Measurements from ENCODE around the gene LRMDA. TPM values are rescaled to one million over a fixed set of nuclear protein-coding genes. Genes with fewer than 3 reads are reported as not detected.

LRMDA gene
- total and polyA plus RNA-seq, 2 of the 8 experiments (the other 6 are each of a cell fraction or from before 2014, with no cell fraction given), result 0.86 to 2.8 TPM

DNA sequence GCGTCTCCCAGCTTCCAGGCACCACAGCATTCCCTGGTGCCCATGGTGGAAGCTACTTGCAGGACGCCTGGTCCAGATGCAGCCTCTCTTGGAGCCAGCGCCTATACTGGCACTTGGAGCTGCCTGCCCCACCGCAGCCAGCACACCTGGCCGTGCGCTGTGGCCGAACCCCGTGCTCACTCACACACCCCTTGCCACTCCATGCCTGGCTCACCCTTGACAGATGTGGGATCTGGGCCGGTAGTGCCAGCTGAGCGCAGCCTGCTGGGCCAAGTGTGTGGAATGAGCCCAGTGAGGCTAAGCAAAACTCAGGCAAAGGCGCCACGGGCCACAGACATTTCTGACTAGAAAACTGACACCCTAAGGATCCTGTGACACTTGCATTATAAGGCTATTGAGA, 884.8 kb downstream of the LRMDA start:
- no peaks in the 10 kb centered on the region for H3K27me3 ChIP-seq (replicated peaks in 1 of 4; ENCODE audit: control insufficient read depth in 3 of 4, extremely low read depth in 1 of 4, insufficient read depth in 3 of 4, low read length in 3 of 4)
- H3K4me3 ChIP-seq (ENCODE audit: extremely low read depth in 1 of 4, insufficient read depth in 2 of 4, low read depth in 3 of 4, low read length in 4 of 4), result no peak overlapping the region
- H2BK120ac ChIP-seq (replicated peaks; ENCODE audit: low read depth, low read length), result no peak overlapping the region
- H3K4me2 ChIP-seq (ENCODE audit: insufficient read depth in 1 of 2, low read depth in 2 of 2, low read length in 2 of 2), result no peak overlapping the region
- H3K9me3 ChIP-seq (ENCODE audit: insufficient read depth in 2 of 2, low read depth in 1 of 2, low read length in 1 of 2), result peaks cover 0 to 3% of the 10 kb centered on the region in 2 experiments; a peak in 1 of 4 replicates
- H4K8ac ChIP-seq (ENCODE audit: extremely low read depth, insufficient read depth, low read length), result peak overlapping the region; percentile 62; the same call in 1 of the 2 replicates
- no peak overlapping the region for H2BK12ac ChIP-seq (ENCODE audit: low read depth, low read length)
- H3K36me3 ChIP-seq (ENCODE audit: control insufficient read depth in 2 of 4, insufficient read depth in 4 of 4, low read length in 3 of 4), result no peaks in the 10 kb centered on the region
- ChIA-PET CTCF (ENCODE audit: partially characterized antibody) (interaction anchor here (0.6 to 2.8 kb wide), 15 partner anchors 8 to 984 kb away, joined by 3 to 12 read pairs (median 3); no protein-coding TSS in a partner anchor), POLR2A (ENCODE audit: partially characterized antibody) (interaction anchor here (0.6 kb wide), 1 partner anchor 202 kb away, joined by 3 read pairs; no protein-coding TSS in a partner anchor)
- no peak overlapping the region for H2AK5ac ChIP-seq (ENCODE audit: low read depth, low read length)
- H3K23ac ChIP-seq (ENCODE audit: insufficient read length), result no peak overlapping the region
- peaks cover 0 to 2% (median 0%) of the 10 kb centered on the region in 4 experiments; a peak in 2 of 7 replicates for H3K4me1 ChIP-seq (replicated peaks in 1 of 4; ENCODE audit: control insufficient read depth in 3 of 4, insufficient read depth in 4 of 4, low read length in 3 of 4)
- WGBS, 2 experiments (ENCODE audit: extremely low coverage in 1 of 2, insufficient coverage in 1 of 2, insufficient read length in 1 of 2, insufficient replicate concordance in 2 of 2, low coverage in 1 of 2, low lambda C conversion rate in 2 of 2, missing lambda C conversion rate in 1 of 2), result 94% methylated on average over 12 of the region's 12 CpGs; no CpG with 5 or more reads in 1 of the 2 experiments
- H2BK15ac ChIP-seq (ENCODE audit: low read length), result no peak overlapping the region
- H4K20me1 ChIP-seq (replicated peaks in 1 of 2; ENCODE audit: control insufficient read depth in 1 of 2, insufficient read depth in 2 of 2, low read length in 2 of 2), result no peaks in the 10 kb centered on the region
- no peak overlapping the region for H2BK20ac ChIP-seq (ENCODE audit: low read length)
- H3K9ac ChIP-seq (replicated peaks in 1 of 4; ENCODE audit: extremely low read depth in 1 of 4, low read depth in 3 of 4, low read length in 3 of 4), result no peak overlapping the region
- no peak overlapping the region for H4K91ac ChIP-seq (replicated peaks; ENCODE audit: insufficient read length, low read length)
- H4K5ac ChIP-seq (ENCODE audit: insufficient read length, low read depth, low read length), result no peak overlapping the region
- H3K14ac ChIP-seq (ENCODE audit: insufficient read length), result no peak overlapping the region
- H3K79me1 ChIP-seq (ENCODE audit: low read depth, low read length), result no peaks in the 10 kb centered on the region
- no peak overlapping the region for H3K27ac ChIP-seq (ENCODE audit: low read depth, low read length)
- no peak overlapping the region for H3K4ac ChIP-seq (replicated peaks; ENCODE audit: insufficient read length, low read depth, low read length)
- TF ChIP-seq CBX8 (IDR thresholded peaks at IDR 0.05; ENCODE audit: borderline replicate concordance, low read depth, low read length) (no peak), BCL11A (IDR thresholded peaks at IDR 0.05; ENCODE audit: low read depth in 2 of 2, low read length in 2 of 2) (no peak), HDAC6 (IDR thresholded peaks at IDR 0.05; ENCODE audit: low read depth, low read length) (no peak), RFX5 (IDR thresholded peaks at IDR 0.05; ENCODE audit: borderline replicate concordance, low read depth, low read length) (no peak), GABPA (IDR thresholded peaks at IDR 0.05; ENCODE audit: borderline replicate concordance, insufficient read depth, low read length) (no peak), POLR2A (IDR thresholded peaks at IDR 0.05; ENCODE audit: control extremely low read depth in 1 of 2, low read depth in 2 of 2, low read length in 2 of 2) (no peak), RAD21 (IDR thresholded peaks at IDR 0.05 in 1 of 2, conservative IDR thresholded peaks at IDR 0.05 in 1 of 2; ENCODE audit: low read depth in 2 of 2, low read length in 2 of 2) (peak in 1 of 2 experiments; percentile 13; a peak in 1 of 4 replicates), SAP30 (IDR thresholded peaks at IDR 0.05; ENCODE audit: insufficient read depth, insufficient replicate concordance, low read length) (no peak)
- H2AFZ ChIP-seq (ENCODE audit: low read length), result no peak overlapping the region
- DNase-seq (ENCODE audit: low read depth in 1 of 2, low spot score in 2 of 2) (no peak), FAIRE-seq (no peak)
- no peak overlapping the region for H3K56ac ChIP-seq (replicated peaks; ENCODE audit: insufficient read length, low read depth, low read length)
- H3K79me2 ChIP-seq (ENCODE audit: control insufficient read depth in 1 of 2, insufficient read depth in 2 of 2, low read length in 2 of 2), result no peaks in the 10 kb centered on the region
- H3K23me2 ChIP-seq (ENCODE audit: low read depth, low read length), result no peaks in the 10 kb centered on the region
- H2BK5ac ChIP-seq (ENCODE audit: low read depth, low read length), result no peak overlapping the region
- no peak overlapping the region for H3K18ac ChIP-seq (ENCODE audit: extremely low read depth, low read length)
